ENCODE measurements around the gene ZBP1.

- no peak for TF ChIP-seq POLR2A (IDR thresholded peaks at IDR 0.05)
- TF ChIP-seq, protein P1, sequence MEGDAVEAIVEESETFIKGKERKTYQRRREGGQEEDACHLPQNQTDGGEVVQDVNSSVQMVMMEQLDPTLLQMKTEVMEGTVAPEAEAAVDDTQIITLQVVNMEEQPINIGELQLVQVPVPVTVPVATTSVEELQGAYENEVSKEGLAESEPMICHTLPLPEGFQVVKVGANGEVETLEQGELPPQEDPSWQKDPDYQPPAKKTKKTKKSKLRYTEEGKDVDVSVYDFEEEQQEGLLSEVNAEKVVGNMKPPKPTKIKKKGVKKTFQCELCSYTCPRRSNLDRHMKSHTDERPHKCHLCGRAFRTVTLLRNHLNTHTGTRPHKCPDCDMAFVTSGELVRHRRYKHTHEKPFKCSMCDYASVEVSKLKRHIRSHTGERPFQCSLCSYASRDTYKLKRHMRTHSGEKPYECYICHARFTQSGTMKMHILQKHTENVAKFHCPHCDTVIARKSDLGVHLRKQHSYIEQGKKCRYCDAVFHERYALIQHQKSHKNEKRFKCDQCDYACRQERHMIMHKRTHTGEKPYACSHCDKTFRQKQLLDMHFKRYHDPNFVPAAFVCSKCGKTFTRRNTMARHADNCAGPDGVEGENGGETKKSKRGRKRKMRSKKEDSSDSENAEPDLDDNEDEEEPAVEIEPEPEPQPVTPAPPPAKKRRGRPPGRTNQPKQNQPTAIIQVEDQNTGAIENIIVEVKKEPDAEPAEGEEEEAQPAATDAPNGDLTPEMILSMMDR (IDR thresholded peaks at IDR 0.05), result no peak
Observed at GRCh38 chr20:57612436-57612835, 7.8 kb downstream of the ZBP1 start.
